Activated naive CD8-positive, alpha-beta T cell treated with anti-CD3 and anti-CD28 coated beads, Interleukin-2, amount 10 ng/mL, durations not matched to agents 7 days and 5 days (primary cell): ENCODE results near the gene F8. TPM values are rescaled to one million over a fixed set of nuclear protein-coding genes. Genes with fewer than 3 reads are reported as not detected.
"Not testable (repeated sequence)": the region's sequence is repeated elsewhere in the genome, so short reads cannot be mapped to it uniquely, and the experiment has no call there.

Experiments
- ATAC-seq: fragments of 150-1000 bp; cut with Tn5 transposase; one replicate; pipeline ENCODE4 v1.10.0; 2021; ENCODE audit warnings: low read depth, moderate library complexity
- POLR2A ChIA-PET: fragments of 350-600 bp; sonication (Branson Sonifier 250); formaldehyde crosslinking; loops from one replicate; lab custom pipeline; 2021; ENCODE audit warnings: antibody characterized with exemption; lab: Charles Lee
- DNase-seq: peaks from one replicate; pipeline ENCODE4 v3.0.0; 2021
- H3K27ac Mint-ChIP-seq: one replicate; pipeline ENCODE4 v1.8.0; 2022; ENCODE audit warnings: mild to moderate bottlenecking, mixed read lengths
- H3K27me3 Mint-ChIP-seq: one replicate; pipeline ENCODE4 v1.8.0; 2022; ENCODE audit warnings: mild to moderate bottlenecking, moderate library complexity, mixed read lengths
- H3K36me3 Mint-ChIP-seq: one replicate; pipeline ENCODE4 v1.8.0; 2021; ENCODE audit warnings: mild to moderate bottlenecking, mixed read lengths
- H3K4me1 Mint-ChIP-seq: one replicate; pipeline ENCODE4 v1.8.0; 2021; ENCODE audit warnings: mixed read lengths
- H3K4me3 Mint-ChIP-seq: one replicate; pipeline ENCODE4 v1.8.0; 2022; ENCODE audit warnings: mild to moderate bottlenecking, moderate library complexity, mixed read lengths
- H3K9me3 Mint-ChIP-seq: one replicate; pipeline ENCODE4 v1.8.0; 2021; ENCODE audit warnings: mixed read lengths
- total RNA-seq, 2 experiments: library from RNA; stranded (reverse); gene quantifications; one replicate each; pipeline ENCODE4 v1.2.3, GENCODE V29; 2021

Gene F8
- total RNA-seq, 2 experiments from 2014 or later = 6.8 to 7.8 TPM

- no peak overlapping the region for H3K27ac Mint-ChIP-seq
- no peaks in the 10 kb centered on the region for H3K4me1 Mint-ChIP-seq
- no peaks in the 10 kb centered on the region for H3K36me3 Mint-ChIP-seq
- ATAC-seq (no peak), DNase-seq (no peak)
- H3K4me3 Mint-ChIP-seq = no peak overlapping the region
- POLR2A ChIA-PET = interaction anchor here (1.2 kb wide), 1 partner anchor 36 kb away, joined by 3 read pairs; the partner anchor contains the start of gene FUNDC2
- no peaks in the 10 kb centered on the region for H3K9me3 Mint-ChIP-seq
- peaks cover 2% of the 10 kb centered on the region for H3K27me3 Mint-ChIP-seq
Measured at GRCh38 chrX:154990496-154990895, 32.0 kb downstream of the F8 start.

- ATAC-seq = no peak
- Mint-ChIP-seq H3K4me3 (no peak overlapping the region), H3K36me3 (no peaks in the 10 kb centered on the region)
Measured at GRCh38 chrX:154988719-154989118, 33.8 kb downstream of the F8 start.

DNA sequence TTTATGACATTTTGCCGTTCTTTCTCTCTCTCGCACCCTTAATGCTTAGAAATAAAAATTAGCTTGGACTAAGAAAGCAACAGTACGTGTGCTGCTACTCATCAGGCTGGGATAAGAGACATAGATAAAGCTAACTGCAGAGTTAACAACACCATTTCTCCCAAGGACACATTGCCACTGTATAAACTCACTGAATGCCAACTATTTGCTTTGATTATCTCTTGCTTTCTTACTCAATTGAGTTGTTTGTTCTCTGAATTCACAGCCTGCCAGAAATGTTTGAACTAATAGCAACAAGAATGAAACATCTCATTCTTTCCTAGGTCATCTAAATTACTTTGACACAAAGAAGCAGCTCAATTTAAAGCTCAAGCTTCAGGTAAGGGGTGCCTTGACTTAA lies 34.6 kb downstream of the F8 start:
- ATAC-seq (no peak), DNase-seq (no peak)
- POLR2A ChIA-PET = no interaction called here

More at GRCh38 chrX:154988719-154989118, 33.8 kb downstream of the F8 start:
- no peak for DNase-seq
- H3K9me3 Mint-ChIP-seq = no peaks in the 10 kb centered on the region
- H3K4me1 Mint-ChIP-seq = no peaks in the 10 kb centered on the region
- peaks cover 2% of the 10 kb centered on the region for H3K27me3 Mint-ChIP-seq
- POLR2A ChIA-PET = no interaction called here
- no peak overlapping the region for H3K27ac Mint-ChIP-seq

DNA sequence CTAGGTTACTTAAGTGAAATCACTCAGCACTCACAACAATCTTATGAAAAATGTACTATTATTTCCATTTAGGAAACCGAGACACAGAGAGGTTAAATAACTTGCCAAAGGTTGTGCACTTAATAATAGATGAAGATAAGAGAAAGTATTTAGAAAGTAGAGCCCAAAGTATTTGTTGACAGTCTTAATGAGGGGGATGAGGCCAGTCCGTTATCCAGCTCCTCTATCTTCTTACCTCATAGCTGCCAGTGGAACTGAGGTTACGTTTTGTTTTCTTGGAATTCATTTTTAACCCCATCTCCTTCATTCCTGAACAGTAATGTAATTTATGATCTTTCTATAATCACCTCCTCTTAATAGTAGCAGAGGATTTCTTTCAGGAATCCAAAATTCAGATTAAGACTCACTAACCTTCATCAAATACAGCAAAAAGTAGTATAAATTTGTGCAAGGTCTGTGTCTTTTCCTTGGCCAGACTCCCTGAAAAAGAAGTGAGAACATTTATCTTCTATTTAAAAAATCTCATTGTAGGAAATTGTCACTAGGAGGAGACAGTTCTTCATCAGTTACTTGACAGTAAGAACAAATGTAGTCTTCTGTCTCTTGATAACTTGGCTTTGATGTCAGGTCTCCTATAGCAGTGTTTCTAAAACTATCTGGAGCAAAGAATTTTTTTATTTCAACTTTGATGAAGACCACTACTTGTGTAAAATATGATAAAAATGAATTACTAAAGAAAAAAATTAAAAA lies 35.5 kb downstream of the F8 start:
- H3K9me3 Mint-ChIP-seq = no peaks in the 10 kb centered on the region
- H3K27ac Mint-ChIP-seq = no peak overlapping the region
- no peak for DNase-seq
- H3K36me3 Mint-ChIP-seq = no peaks in the 10 kb centered on the region
- no peaks in the 10 kb centered on the region for H3K4me1 Mint-ChIP-seq
- no peak overlapping the region for H3K4me3 Mint-ChIP-seq
- ATAC-seq = no peak
- H3K27me3 Mint-ChIP-seq = peaks cover 2% of the 10 kb centered on the region
- POLR2A ChIA-PET = no interaction called here

More for the DNA sequence above, 34.6 kb downstream of the F8 start:
- Mint-ChIP-seq H3K4me1 (no peaks in the 10 kb centered on the region), H3K9me3 (no peaks in the 10 kb centered on the region), H3K4me3 (no peak overlapping the region), H3K27ac (no peak overlapping the region), H3K27me3 (peaks cover 2% of the 10 kb centered on the region), H3K36me3 (no peaks in the 10 kb centered on the region)

DNA sequence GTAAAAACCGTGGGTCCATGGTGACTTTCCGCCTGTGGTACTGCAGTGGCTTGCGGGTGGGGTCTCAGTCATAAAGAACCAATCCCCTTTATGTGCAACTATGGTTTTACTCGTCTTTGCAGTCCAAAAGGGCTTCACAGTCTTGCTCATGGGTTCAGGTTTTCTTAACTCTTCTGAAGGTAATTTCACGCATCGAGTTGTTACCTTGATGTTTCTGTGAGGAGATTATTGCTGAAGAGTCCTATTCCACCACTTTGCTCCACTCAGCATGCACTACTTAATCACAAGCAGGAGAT lies 41.5 kb downstream of the F8 start:
- no peaks in the 10 kb centered on the region for H3K9me3 Mint-ChIP-seq
- DNase-seq = no peak
- H3K4me3 Mint-ChIP-seq = peak overlapping the region; percentile 88
- H3K27ac Mint-ChIP-seq = peak overlapping the region; percentile 88
- H3K4me1 Mint-ChIP-seq = peaks cover 16% of the 10 kb centered on the region
- POLR2A ChIA-PET = no interaction called here
- ATAC-seq = no peak
- peaks cover 4% of the 10 kb centered on the region for H3K27me3 Mint-ChIP-seq
- no peaks in the 10 kb centered on the region for H3K36me3 Mint-ChIP-seq

GRCh38 chrX:154980330-154981115 lies 42.0 kb downstream of the F8 start:
- Mint-ChIP-seq H3K36me3 (no peaks in the 10 kb centered on the region), H3K9me3 (no peaks in the 10 kb centered on the region), H3K4me3 (peak overlapping the region; percentile 88), H3K4me1 (peaks cover 16% of the 10 kb centered on the region), H3K27me3 (peaks cover 4% of the 10 kb centered on the region), H3K27ac (peak overlapping the region; percentile 88)
- peak; percentile 69 for DNase-seq
- ATAC-seq = peak; percentile 92
- POLR2A ChIA-PET = no interaction called here

DNA sequence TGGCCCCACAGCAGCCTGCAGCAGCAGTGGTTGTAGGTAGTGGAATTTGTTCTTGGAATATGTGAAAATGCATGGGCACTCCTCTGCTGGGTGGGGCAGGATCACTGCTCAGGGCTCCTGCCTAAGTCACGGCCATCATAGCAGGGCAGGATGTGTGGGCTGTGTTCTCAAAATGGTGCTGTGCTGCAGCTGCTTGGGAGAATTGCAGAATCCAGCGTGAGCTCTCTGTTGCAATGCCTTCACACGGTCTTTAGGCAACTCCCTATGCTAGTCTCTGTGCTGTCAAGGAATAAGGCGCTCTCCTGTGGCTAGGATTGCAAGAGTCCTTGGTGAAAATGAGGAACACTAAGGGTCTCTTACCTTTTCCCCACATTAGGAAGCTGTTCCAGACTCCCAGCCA lies 42.9 kb downstream of the F8 start:
- DNase-seq = no peak
- Mint-ChIP-seq H3K36me3 (no peaks in the 10 kb centered on the region), H3K27me3 (peaks cover 4% of the 10 kb centered on the region), H3K27ac (no peak overlapping the region), H3K4me1 (peaks cover 16% of the 10 kb centered on the region), H3K4me3 (no peak overlapping the region), H3K9me3 (no peaks in the 10 kb centered on the region)
- ATAC-seq = no peak
- POLR2A ChIA-PET = no interaction called here

DNA sequence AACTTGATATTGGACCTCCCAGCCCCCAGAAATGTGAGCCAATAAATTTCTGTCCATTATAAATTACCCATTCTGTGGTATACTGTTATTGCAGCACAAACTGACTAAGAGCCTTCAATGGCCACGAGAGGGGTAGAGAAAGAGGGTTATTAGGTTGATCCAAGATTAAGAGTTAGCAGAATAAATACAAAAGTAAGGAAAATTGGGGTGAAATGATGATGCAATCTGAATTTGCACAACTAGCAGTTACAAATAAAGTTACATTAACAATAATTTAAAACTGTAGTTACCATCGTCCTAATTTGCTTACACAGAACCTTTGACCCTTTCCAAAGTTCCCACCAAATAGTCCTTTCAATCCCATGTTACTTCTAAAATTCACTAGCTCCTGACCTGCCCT lies 54.2 kb downstream of the F8 start:
- Mint-ChIP-seq H3K36me3 (no peaks in the 10 kb centered on the region), H3K9me3 (peaks cover 2% of the 10 kb centered on the region), H3K4me1 (no peaks in the 10 kb centered on the region), H3K27me3 (peaks cover 2% of the 10 kb centered on the region), H3K27ac (no peak overlapping the region), H3K4me3 (no peak overlapping the region)
- no peak for ATAC-seq
- POLR2A ChIA-PET = no interaction called here
- DNase-seq = no peak

- no peaks in the 10 kb centered on the region for H3K4me1 Mint-ChIP-seq
- H3K27me3 Mint-ChIP-seq = peaks cover 2% of the 10 kb centered on the region
- no peak for ATAC-seq
- H3K9me3 Mint-ChIP-seq = peaks cover 3% of the 10 kb centered on the region
- POLR2A ChIA-PET = no interaction called here
- no peak overlapping the region for H3K4me3 Mint-ChIP-seq
- no peak overlapping the region for H3K27ac Mint-ChIP-seq
- H3K36me3 Mint-ChIP-seq = no peaks in the 10 kb centered on the region
- no peak for DNase-seq
Measured at GRCh38 chrX:154967603-154968002, 54.9 kb downstream of the F8 start.

DNA sequence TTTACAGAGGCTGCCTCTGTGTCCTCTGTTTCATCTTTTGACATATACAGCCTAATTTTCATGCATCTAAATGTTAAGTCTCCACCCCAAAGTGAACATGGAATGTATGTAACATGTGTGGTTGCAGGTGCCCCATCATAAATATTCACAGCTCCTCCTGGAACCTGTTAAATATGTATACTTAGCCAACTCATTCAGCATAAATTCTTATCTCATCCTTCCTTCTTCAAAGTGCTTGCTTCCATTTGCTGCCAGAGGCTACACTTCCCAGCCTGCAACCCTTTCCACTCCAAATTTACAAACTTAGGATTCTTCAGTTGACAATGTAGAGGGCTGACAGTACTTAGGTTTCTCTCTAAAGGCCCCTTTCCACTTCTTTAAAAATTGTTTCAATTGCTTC lies 60.6 kb downstream of the F8 start:
- POLR2A ChIA-PET = no interaction called here
- H3K9me3 Mint-ChIP-seq = peaks cover 4% of the 10 kb centered on the region

DNA sequence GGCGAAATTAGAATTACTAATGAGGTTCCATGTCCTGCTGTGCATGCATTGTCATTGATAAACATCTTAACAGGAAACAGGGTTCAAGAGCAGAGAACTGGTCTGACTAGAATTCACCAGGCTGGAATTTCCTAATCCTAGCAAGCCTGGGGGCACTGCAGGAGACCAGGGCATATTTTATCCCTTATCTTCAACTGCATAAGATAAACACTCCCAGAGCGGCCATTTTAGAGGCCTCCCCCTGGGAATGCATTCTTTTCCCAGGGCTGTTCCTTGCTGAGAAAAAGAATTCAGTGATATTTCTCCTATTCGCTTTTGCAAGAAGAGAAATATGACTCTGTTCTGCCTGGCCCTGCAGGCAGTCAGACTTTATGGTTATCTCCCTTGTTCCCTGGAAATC lies 66.7 kb downstream of the F8 start:
- ATAC-seq, H3K36me3 Mint-ChIP-seq, H3K4me3 Mint-ChIP-seq, DNase-seq, POLR2A ChIA-PET, H3K27ac Mint-ChIP-seq, H3K4me1 Mint-ChIP-seq, H3K9me3 Mint-ChIP-seq: not testable (repeated sequence)
- H3K27me3 Mint-ChIP-seq = peaks cover 12% of the 10 kb centered on the region

More for the DNA sequence above, 60.6 kb downstream of the F8 start:
- no peaks in the 10 kb centered on the region for H3K4me1 Mint-ChIP-seq
- DNase-seq = no peak
- H3K36me3 Mint-ChIP-seq = no peaks in the 10 kb centered on the region
- H3K27me3 Mint-ChIP-seq = peaks cover 6% of the 10 kb centered on the region
- ATAC-seq = no peak
- H3K4me3 Mint-ChIP-seq = no peak overlapping the region
- H3K27ac Mint-ChIP-seq = no peak overlapping the region

- H3K9me3 Mint-ChIP-seq, H3K4me1 Mint-ChIP-seq, DNase-seq, H3K36me3 Mint-ChIP-seq, H3K27me3 Mint-ChIP-seq, ATAC-seq, H3K4me3 Mint-ChIP-seq, H3K27ac Mint-ChIP-seq, POLR2A ChIA-PET: not testable (repeated sequence)
Measured at GRCh38 chrX:154939265-154939664, 83.3 kb downstream of the F8 start.

- H3K4me1 Mint-ChIP-seq, H3K9me3 Mint-ChIP-seq, H3K36me3 Mint-ChIP-seq, H3K27ac Mint-ChIP-seq, ATAC-seq, H3K4me3 Mint-ChIP-seq, DNase-seq, POLR2A ChIA-PET: not testable (repeated sequence)
- H3K27me3 Mint-ChIP-seq = peaks cover 14% of the 10 kb centered on the region
Measured at GRCh38 chrX:154924771-154925170, 97.8 kb downstream of the F8 start.

DNA sequence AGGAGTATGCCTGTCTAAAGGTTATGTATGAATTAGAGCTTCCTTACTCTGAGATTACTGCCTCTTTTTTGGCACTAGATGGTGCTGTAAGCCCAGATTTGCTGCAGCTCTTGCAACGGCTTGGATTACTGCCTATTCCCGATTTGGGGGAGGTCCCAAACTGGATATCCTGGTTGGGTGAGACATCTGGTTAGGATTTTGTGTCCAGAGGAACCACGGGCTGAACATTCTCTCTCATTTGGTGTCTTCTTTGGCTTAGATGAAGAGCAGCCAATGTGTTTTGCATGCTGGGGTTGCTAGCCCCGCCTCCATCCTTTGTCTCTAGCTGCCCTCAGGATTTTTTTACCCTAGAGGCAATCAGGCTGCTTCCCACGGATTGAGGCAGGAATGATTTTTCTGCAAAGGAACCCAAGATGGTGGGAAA lies 104.5 kb downstream of the F8 start:
- Mint-ChIP-seq H3K9me3 (peaks cover 1% of the 10 kb centered on the region), H3K27ac (no peak overlapping the region), H3K27me3 (peaks cover 7% of the 10 kb centered on the region), H3K4me3 (peak overlapping the region; percentile 70), H3K4me1 (peaks cover 2% of the 10 kb centered on the region), H3K36me3 (no peaks in the 10 kb centered on the region)
- peak; percentile 31 for DNase-seq
- POLR2A ChIA-PET = no interaction called here
- peak; percentile 39 for ATAC-seq
